Esophagus squamous epithelium (tissue), 5 donors: Measurements from ENCODE around the gene RXRG. TPM values are rescaled to one million over a fixed set of nuclear protein-coding genes. Genes with fewer than 3 reads are reported as not detected.

Experiments used
- DNase-seq: peaks from one replicate; lab custom pipeline; 2025; lab: John Stamatoyannopoulos, UW
- H3K27ac ChIP-seq, 4 donors: fragments of 200-600 bp; sonication (generic); one replicate each; pipeline ENCODE4 v1.5.1; 2016 to 2019; ENCODE audit warnings: mild to moderate bottlenecking in 1 of 4
- H3K27me3 ChIP-seq, 4 donors: fragments of 200-600 bp; sonication (generic); 1 replicate in 3 of 4; 2 replicates in 1 of 4; pipeline versions ENCODE4 v1.5.1 to v1.6.0; 2017 to 2021; ENCODE audit warnings: antibody characterized with exemption in 1 of 4
- H3K36me3 ChIP-seq, 3 donors: fragments of 200-600 bp; sonication (generic); one replicate each; pipeline ENCODE4 v1.5.1; 2016 to 2019
- H3K4me1 ChIP-seq, 3 donors: fragments of 200-600 bp; sonication (generic); one replicate each; pipeline ENCODE4 v1.5.1; 2017 to 2019
- H3K4me3 ChIP-seq, 4 donors: fragments of 200-600 bp; sonication (generic); 1 replicate in 3 of 4; 2 replicates in 1 of 4; pipeline ENCODE4 v1.5.1; 2016 to 2019; ENCODE audit warnings: mild to moderate bottlenecking in 2 of 4, moderate library complexity in 1 of 4
- H3K9me3 ChIP-seq, 3 donors: fragments of 200-600 bp; sonication (generic); one replicate each; pipeline ENCODE4 v1.5.1; 2016 to 2019
- CTCF ChIP-seq, 6 experiments: fragments of 450-650 bp in 4 of 6; fragments of 200-600 bp in 2 of 6; sonication (generic) in 2 of 6; IDR thresholded peaks; one replicate each; pipeline ENCODE4 v1.5.1; 2016 to 2019; ENCODE audit warnings: antibody characterized with exemption in 6 of 6, mild to moderate bottlenecking in 4 of 6, moderate library complexity in 4 of 6
- POLR2A ChIP-seq, 4 donors: fragments of 450-650 bp; IDR thresholded peaks; one replicate each; pipeline ENCODE4 v1.6.1; 2017; ENCODE audit warnings: antibody characterized with exemption in 4 of 4, mild to moderate bottlenecking in 4 of 4, moderate library complexity in 3 of 4
- WGBS, 2 donors: methylation state at CpG; one replicate each; pipeline ENCODE4 v1.1.5; 2018; 5-methylcytosine and 5-hydroxymethylcytosine counted together
- intact Hi-C: fragments of 100-400 bp; cut with DNase I; formaldehyde crosslinking; loops from one replicate; pipeline ENCODE4 v1.15.0; 2022
- total RNA-seq, 4 donors: library from RNA; depleted of rRNA; stranded (reverse); fragments of >200 nt; gene quantifications; one replicate each; pipeline ENCODE4 v1.1.0, GENCODE V29; 2016
- donor health status: DM: yes; HTN: yes; CAD: no.

Gene RXRG
- total RNA-seq, 4 donors from 2014 or later = 0.15 to 0.38 TPM; not detected in 2

- H3K27ac ChIP-seq = no peak overlapping the region
- H3K4me1 ChIP-seq = no peaks in the 10 kb centered on the region
- H3K36me3 ChIP-seq = no peaks in the 10 kb centered on the region
- peaks cover 0 to 13% (median 0%) of the 10 kb centered on the region in 4 donors for H3K27me3 ChIP-seq
- no peak for TF ChIP-seq CTCF (IDR thresholded peaks at IDR 0.05)
- WGBS, 2 donors = 80 to 83% methylated on average over 1 to 2 of the region's 2 CpGs
- intact Hi-C loops = no loop called here
- H3K4me3 ChIP-seq = no peak overlapping the region
- no peak for DNase-seq
- H3K9me3 ChIP-seq = no peaks in the 10 kb centered on the region
These were observed 9.1 kb downstream of the RXRG start for GRCh38 chr1:165435801-165436200.

DNA sequence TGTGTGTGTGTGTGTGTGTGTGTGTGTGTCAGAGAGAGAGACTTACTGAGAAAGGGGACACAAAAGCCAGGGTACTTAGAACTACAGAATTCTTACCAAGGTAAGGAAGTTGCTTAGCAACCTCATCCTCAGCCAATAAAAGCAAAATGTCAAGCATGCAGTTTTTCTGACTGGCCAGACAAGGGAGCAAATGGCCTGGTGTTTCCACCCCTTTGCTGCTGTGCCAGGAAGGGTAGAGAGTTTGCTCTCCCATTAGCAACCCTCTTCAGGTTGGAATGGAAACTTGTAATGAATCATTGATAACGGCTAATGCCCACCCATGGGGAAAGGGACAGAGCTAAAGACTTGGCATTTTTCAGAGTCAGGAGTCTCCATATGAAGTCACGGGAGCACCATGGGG, 10.6 kb downstream of the RXRG start:
- intact Hi-C loops = no loop called here
- H3K27ac ChIP-seq = no peak overlapping the region
- H3K36me3 ChIP-seq = no peaks in the 10 kb centered on the region
- no peak overlapping the region for H3K4me3 ChIP-seq
- H3K9me3 ChIP-seq = no peaks in the 10 kb centered on the region
- no peaks in the 10 kb centered on the region for H3K4me1 ChIP-seq
- TF ChIP-seq POLR2A (IDR thresholded peaks at IDR 0.05) = no peak
- DNase-seq = no peak
- H3K27me3 ChIP-seq = peaks cover 0 to 3% (median 0%) of the 10 kb centered on the region in 4 donors
- 29 to 45% methylated on average over 2 of the region's 2 CpGs for WGBS, 2 donors

- H3K4me3 ChIP-seq = no peak overlapping the region
- H3K27ac ChIP-seq = no peak overlapping the region
- no peaks in the 10 kb centered on the region for H3K27me3 ChIP-seq
- no peaks in the 10 kb centered on the region for H3K9me3 ChIP-seq
- intact Hi-C loops = no loop called here
- no peaks in the 10 kb centered on the region for H3K36me3 ChIP-seq
- DNase-seq = no peak
- no peaks in the 10 kb centered on the region for H3K4me1 ChIP-seq
- TF ChIP-seq CTCF (IDR thresholded peaks at IDR 0.05) (no peak), POLR2A (IDR thresholded peaks at IDR 0.05) (no peak)
- WGBS, 2 donors = 70 to 82% methylated on average over 4 of the region's 4 CpGs
These were observed 13.8 kb downstream of the RXRG start for GRCh38 chr1:165431079-165431478.

DNA sequence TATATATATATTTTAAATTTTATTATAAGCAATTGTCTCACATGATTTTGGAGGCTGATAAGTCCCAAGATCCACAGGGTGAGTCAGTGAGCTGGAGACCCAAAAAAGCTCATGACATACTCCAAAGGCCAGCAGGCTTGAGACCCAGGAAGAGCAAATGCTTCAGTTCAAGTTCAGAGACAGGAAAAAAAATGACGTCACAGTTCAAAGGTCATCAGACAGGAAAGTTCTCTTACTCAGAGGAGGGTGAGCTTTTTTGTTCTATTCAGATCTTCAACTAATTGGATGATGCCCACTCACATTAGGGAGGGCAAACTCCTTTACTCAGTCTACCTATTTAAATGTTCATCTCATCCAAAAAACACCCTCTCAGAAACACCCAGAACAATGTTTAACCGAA, 18.2 kb downstream of the RXRG start:
- no peaks in the 10 kb centered on the region for H3K27me3 ChIP-seq
- 87 to 92% methylated on average over 2 of the region's 2 CpGs for WGBS, 2 donors
- intact Hi-C loops = no loop called here
- no peaks in the 10 kb centered on the region for H3K36me3 ChIP-seq
- H3K27ac ChIP-seq = no peak overlapping the region
- peaks cover 0 to 31% (median 6%) of the 10 kb centered on the region in 3 donors for H3K4me1 ChIP-seq
- no peak for TF ChIP-seq CTCF (IDR thresholded peaks at IDR 0.05)
- no peak for TF ChIP-seq POLR2A (IDR thresholded peaks at IDR 0.05)
- no peak overlapping the region for H3K4me3 ChIP-seq
- H3K9me3 ChIP-seq = no peaks in the 10 kb centered on the region
- no peak for DNase-seq

GRCh38 chr1:165425621-165426020, 19.3 kb downstream of the RXRG start:
- no peak for TF ChIP-seq POLR2A (IDR thresholded peaks at IDR 0.05)
- intact Hi-C loops = no loop called here
- H3K4me3 ChIP-seq = no peak overlapping the region
- peak overlapping the region in 1 of 4 donors; percentile 78 for H3K27ac ChIP-seq
- DNase-seq = no peak
- H3K36me3 ChIP-seq = no peaks in the 10 kb centered on the region
- no peaks in the 10 kb centered on the region for H3K27me3 ChIP-seq
- H3K4me1 ChIP-seq = peaks cover 0 to 31% (median 8%) of the 10 kb centered on the region in 3 donors
- WGBS, 2 donors = 86 to 92% methylated on average over 1 of the region's 2 CpGs
- no peaks in the 10 kb centered on the region for H3K9me3 ChIP-seq

GRCh38 chr1:165424454-165425216, 20.3 kb downstream of the RXRG start:
- Histone ChIP-seq H3K4me1 (peaks cover 0 to 31% (median 12%) of the 10 kb centered on the region in 3 donors), H3K27ac (peak overlapping the region in 3 of 4 donors; percentile 21 to 78 (median 74)), H3K36me3 (no peaks in the 10 kb centered on the region), H3K4me3 (peak overlapping the region in 3 of 4 donors; percentile 15 to 47 (median 33)), H3K27me3 (no peaks in the 10 kb centered on the region), H3K9me3 (no peaks in the 10 kb centered on the region)
- DNase-seq = no peak
- TF ChIP-seq POLR2A (IDR thresholded peaks at IDR 0.05) = no peak
- no peak for TF ChIP-seq CTCF (IDR thresholded peaks at IDR 0.05)
- intact Hi-C loops = no loop called here
- 32 to 47% methylated on average over 9 to 10 of the region's 10 CpGs for WGBS, 2 donors
